PFSK-1 (cell line): Measurements from ENCODE around the gene PEAK1.

Source experiments
- FOXP2 ChIP-seq: optimal IDR thresholded peaks from 2 replicates; pipeline ENCODE3; 2011; ENCODE audit warnings: borderline replicate concordance, control low read depth, inconsistent platforms; ENCODE audit not compliant: insufficient read depth; ENCODE audit errors: extremely low read length, extremely low read depth
- POLR2AphosphoS5 ChIP-seq: IDR thresholded peaks from 2 replicates; pipeline ENCODE4 v1.6.1; 2012; ENCODE audit warnings: low read depth, mild to moderate bottlenecking, control low read depth, low read length, moderate library complexity
- REST ChIP-seq, 2 experiments: IDR thresholded peaks; 2 replicates each; pipeline versions ENCODE4 v1.6.1 to v1.8.0; 2011 to 2012; ENCODE audit warnings: low read depth in 2 of 2, low read length in 2 of 2, control low read depth in 1 of 2, inconsistent platforms in 1 of 2, mild to moderate bottlenecking in 1 of 2, moderate library complexity in 1 of 2; ENCODE audit not compliant: insufficient read depth in 1 of 2
- SIN3A ChIP-seq: IDR thresholded peaks from 2 replicates; pipeline ENCODE4 v1.6.1; 2012; ENCODE audit warnings: mild to moderate bottlenecking, low read length, moderate library complexity, borderline replicate concordance; ENCODE audit not compliant: insufficient read depth
- TAF1 ChIP-seq: IDR thresholded peaks from 2 replicates; pipeline ENCODE4 v1.6.1; 2012; ENCODE audit warnings: low read length, control low read depth, borderline replicate concordance; ENCODE audit not compliant: insufficient read depth

The PEAK1 gene

DNA sequence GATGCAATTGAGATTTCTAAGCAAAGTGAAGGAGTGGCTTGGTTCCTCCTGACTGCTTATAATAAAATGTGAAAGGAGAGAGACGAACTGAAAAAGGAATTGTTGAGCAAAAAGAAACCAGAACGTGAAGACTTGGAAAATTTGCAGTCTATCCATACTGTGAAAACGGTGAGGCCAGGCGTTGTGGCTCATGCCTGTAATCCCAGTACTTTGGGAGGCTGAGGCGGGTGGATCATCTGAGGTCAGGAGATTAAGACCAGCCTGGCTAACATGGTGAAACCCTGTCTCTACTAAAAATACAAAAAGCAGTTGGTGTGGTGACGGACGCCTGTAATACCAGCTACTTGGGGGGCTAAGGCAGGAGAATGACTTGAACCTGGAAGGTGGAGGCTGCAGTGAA lies 292.3 kb downstream of the PEAK1 start:
- no peak for TF ChIP-seq SIN3A
- TF ChIP-seq TAF1, result no peak
- TF ChIP-seq POLR2AphosphoS5, result no peak
- no peak for TF ChIP-seq FOXP2
- TF ChIP-seq REST (IDR thresholded peaks at IDR 0.05; ENCODE audit: insufficient read depth in 1 of 2, low read depth in 2 of 2, low read length in 2 of 2), result no peak

DNA sequence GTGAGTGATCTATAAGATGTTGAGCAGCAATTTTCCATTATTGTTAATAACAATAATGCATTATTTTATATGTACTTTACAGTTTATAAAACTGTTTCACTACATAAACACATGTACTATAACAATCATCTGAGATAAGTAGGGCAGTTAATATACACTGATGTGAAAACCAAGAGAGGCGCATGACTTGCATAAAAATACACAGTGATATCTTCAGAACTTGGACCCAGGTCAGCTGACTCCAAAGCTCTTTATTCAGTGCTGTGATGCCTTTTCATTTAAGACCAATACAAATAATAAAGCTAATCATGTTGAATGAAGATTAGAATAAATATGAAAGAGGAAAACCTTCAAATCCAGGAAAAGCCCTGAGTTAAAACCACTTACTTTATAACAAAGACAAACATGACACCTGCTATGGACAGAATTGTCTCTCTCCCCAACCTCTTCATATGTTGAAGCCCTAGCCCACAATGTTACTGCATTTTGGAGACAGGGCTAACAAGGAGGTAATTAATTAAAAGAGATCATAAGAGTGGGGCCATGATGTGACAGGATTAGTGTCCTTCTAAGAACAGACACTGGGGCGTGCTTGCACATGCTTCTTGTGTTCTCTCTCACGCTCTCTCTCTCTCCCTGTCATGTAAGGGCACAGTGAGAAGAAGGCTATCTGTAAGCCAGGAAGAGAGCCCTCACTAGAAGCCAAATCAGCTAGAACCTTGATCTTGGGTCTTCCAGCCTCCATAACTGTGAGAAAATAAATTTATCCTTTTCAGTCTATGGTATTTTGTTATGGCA lies 293.2 kb downstream of the PEAK1 start:
- no peak for TF ChIP-seq POLR2AphosphoS5
- no peak for TF ChIP-seq SIN3A
- TF ChIP-seq FOXP2, result no peak
- TF ChIP-seq REST (IDR thresholded peaks at IDR 0.05; ENCODE audit: insufficient read depth in 1 of 2, low read depth in 2 of 2, low read length in 2 of 2), result no peak
- TF ChIP-seq TAF1, result no peak

DNA sequence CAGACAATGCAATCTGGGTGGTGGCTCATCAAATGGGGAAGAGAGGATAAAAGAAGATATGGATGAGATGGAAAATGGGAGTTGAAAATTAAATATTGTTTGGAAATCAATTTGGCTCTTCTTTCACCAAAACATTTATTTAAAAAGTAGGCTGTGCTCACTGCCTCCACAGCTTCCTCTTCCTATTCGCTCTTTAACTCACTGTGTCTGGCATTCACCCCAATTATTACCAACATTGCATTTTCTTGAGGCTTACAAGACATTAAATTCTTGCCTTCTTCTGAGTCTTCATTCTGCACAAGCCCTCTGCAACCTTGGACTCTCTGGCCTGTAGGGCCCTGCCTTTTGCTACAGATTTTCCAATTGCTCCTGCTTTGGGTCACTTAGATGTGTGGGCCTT lies 296.1 kb downstream of the PEAK1 start:
- TF ChIP-seq TAF1, result no peak
- no peak for TF ChIP-seq FOXP2
- TF ChIP-seq SIN3A, result no peak

- no peak for TF ChIP-seq FOXP2
- TF ChIP-seq POLR2AphosphoS5, result no peak
- TF ChIP-seq TAF1, result no peak
- no peak for TF ChIP-seq REST (IDR thresholded peaks at IDR 0.05; ENCODE audit: insufficient read depth in 1 of 2, low read depth in 2 of 2, low read length in 2 of 2)
- no peak for TF ChIP-seq SIN3A
Observed at GRCh38 chr15:77122576-77122975, 297.3 kb downstream of the PEAK1 start.

GRCh38 chr15:77121599-77121998 lies 298.3 kb downstream of the PEAK1 start:
- TF ChIP-seq SIN3A (no peak), POLR2AphosphoS5 (no peak), REST (IDR thresholded peaks at IDR 0.05; ENCODE audit: insufficient read depth in 1 of 2, low read depth in 2 of 2, low read length in 2 of 2) (no peak), TAF1 (no peak), FOXP2 (no peak)
